Measurements from ENCODE around the gene RNF125. TPM values are rescaled to one million over a fixed set of nuclear protein-coding genes. Genes with fewer than 3 reads are reported as not detected.

Gene RNF125
- total and polyA plus RNA-seq, 9 of the 15 experiments (the other 6 are each of a cell fraction or from before 2014, with no cell fraction given): 0.01 to 0.29 (median 0.07) TPM; not detected in 1

DNA sequence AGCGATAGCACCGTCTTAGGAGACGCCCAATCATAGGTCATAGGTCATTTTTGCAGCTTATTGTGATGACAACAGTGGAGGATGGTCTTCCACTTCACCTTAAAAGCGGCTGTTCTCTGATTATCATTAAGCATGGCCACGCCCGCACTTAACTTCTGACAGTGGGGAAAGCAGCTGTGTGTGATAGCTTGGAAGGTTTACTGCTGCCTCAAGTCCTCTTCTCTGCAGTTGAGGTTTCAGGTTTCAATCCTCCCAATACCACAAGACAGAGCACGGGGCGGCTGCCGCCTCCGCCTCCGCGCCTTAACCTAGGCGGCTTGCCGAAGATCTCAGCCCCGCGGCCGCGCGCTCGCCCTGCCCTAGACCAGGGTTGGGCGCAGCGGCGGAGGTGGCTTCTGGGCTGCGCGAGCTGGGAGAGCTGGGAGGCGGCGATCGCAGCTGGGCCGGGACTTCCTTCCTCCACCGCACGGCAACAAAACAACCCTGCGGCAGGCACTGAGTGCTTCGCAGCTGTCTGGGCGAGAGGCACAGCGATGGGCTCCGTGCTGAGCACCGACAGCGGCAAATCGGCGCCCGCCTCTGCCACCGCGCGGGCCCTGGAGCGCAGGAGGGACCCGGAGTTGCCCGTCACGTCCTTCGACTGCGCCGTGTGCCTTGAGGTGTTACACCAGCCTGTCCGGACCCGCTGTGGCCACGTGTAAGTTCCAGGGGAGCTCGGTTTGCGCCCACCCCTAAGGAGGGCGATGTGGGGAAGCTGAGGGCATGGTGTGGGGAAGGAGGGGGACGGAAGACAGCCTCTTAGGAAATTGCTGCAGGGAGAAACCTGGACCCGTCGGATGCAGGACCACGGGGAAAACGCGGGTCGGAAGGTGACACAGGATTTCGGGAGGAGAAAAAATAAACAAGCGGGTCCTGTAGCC is at the start of gene RNF125 (continued):
- TF ChIP-seq, protein P1, sequence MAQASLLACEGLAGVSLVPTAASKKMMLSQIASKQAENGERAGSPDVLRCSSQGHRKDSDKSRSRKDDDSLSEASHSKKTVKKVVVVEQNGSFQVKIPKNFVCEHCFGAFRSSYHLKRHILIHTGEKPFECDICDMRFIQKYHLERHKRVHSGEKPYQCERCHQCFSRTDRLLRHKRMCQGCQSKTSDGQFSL (CRISPR knock-in tag; IDR thresholded peaks at IDR 0.05): no peak
- TF ChIP-seq, protein P1 (tag; IDR thresholded peaks at IDR 0.05): no peak
- TF ChIP-seq CXXC5 (CRISPR knock-in tag; IDR thresholded peaks at IDR 0.05): peak; percentile 63
- no peak for TF ChIP-seq SMARCA4 (IDR thresholded peaks at IDR 0.05)
- TF ChIP-seq ZFP30 (CRISPR knock-in tag; IDR thresholded peaks at IDR 0.05; ENCODE audit: borderline replicate concordance): no peak
- no peak for TF ChIP-seq POLR2AphosphoS2 (IDR thresholded peaks at IDR 0.05; ENCODE audit: low read length)
- peak; percentile 55; the same call in 1 of the 2 replicates for TF ChIP-seq POLR2G (IDR thresholded peaks at IDR 0.05; ENCODE audit: low read depth, low read length)
- TF ChIP-seq NFE2 (IDR thresholded peaks at IDR 0.05; ENCODE audit: low read depth): no peak
- TF ChIP-seq PHF8 (IDR thresholded peaks at IDR 0.05; ENCODE audit: borderline replicate concordance, low read length): peak; percentile 23; the same call in 1 of the 2 replicates
- TF ChIP-seq BRCA1 (IDR thresholded peaks at IDR 0.05): no peak
- TF ChIP-seq BRCA1 (CRISPR knock-in tag; IDR thresholded peaks at IDR 0.05): no peak
- TF ChIP-seq, protein P2, sequence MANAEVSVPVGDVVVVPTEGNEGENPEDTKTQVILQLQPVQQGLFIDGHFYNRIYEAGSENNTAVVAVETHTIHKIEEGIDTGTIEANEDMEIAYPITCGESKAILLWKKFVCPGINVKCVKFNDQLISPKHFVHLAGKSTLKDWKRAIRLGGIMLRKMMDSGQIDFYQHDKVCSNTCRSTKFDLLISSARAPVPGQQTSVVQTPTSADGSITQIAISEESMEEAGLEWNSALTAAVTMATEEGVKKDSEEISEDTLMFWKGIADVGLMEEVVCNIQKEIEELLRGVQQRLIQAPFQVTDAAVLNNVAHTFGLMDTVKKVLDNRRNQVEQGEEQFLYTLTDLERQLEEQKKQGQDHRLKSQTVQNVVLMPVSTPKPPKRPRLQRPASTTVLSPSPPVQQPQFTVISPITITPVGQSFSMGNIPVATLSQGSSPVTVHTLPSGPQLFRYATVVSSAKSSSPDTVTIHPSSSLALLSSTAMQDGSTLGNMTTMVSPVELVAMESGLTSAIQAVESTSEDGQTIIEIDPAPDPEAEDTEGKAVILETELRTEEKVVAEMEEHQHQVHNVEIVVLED (CRISPR knock-in tag; IDR thresholded peaks at IDR 0.05): no peak
- no peak; the same call in 1 of the 2 replicates for TF ChIP-seq TAL1 (IDR thresholded peaks at IDR 0.05)
- TF ChIP-seq, protein P3, sequence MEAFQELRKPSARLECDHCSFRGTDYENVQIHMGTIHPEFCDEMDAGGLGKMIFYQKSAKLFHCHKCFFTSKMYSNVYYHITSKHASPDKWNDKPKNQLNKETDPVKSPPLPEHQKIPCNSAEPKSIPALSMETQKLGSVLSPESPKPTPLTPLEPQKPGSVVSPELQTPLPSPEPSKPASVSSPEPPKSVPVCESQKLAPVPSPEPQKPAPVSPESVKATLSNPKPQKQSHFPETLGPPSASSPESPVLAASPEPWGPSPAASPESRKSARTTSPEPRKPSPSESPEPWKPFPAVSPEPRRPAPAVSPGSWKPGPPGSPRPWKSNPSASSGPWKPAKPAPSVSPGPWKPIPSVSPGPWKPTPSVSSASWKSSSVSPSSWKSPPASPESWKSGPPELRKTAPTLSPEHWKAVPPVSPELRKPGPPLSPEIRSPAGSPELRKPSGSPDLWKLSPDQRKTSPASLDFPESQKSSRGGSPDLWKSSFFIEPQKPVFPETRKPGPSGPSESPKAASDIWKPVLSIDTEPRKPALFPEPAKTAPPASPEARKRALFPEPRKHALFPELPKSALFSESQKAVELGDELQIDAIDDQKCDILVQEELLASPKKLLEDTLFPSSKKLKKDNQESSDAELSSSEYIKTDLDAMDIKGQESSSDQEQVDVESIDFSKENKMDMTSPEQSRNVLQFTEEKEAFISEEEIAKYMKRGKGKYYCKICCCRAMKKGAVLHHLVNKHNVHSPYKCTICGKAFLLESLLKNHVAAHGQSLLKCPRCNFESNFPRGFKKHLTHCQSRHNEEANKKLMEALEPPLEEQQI (IDR thresholded peaks at IDR 0.05): no peak
- TF ChIP-seq, protein P4, sequence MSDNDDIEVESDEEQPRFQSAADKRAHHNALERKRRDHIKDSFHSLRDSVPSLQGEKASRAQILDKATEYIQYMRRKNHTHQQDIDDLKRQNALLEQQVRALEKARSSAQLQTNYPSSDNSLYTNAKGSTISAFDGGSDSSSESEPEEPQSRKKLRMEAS (CRISPR knock-in tag; IDR thresholded peaks at IDR 0.05): peak; percentile 68; the same call in 1 of the 2 replicates
- TF ChIP-seq CEBPB (tag; IDR thresholded peaks at IDR 0.05): no peak
- no peak for TF ChIP-seq KLF13 (tag; IDR thresholded peaks at IDR 0.05; ENCODE audit: borderline replicate concordance, low read depth)
- TF ChIP-seq, protein P5, sequence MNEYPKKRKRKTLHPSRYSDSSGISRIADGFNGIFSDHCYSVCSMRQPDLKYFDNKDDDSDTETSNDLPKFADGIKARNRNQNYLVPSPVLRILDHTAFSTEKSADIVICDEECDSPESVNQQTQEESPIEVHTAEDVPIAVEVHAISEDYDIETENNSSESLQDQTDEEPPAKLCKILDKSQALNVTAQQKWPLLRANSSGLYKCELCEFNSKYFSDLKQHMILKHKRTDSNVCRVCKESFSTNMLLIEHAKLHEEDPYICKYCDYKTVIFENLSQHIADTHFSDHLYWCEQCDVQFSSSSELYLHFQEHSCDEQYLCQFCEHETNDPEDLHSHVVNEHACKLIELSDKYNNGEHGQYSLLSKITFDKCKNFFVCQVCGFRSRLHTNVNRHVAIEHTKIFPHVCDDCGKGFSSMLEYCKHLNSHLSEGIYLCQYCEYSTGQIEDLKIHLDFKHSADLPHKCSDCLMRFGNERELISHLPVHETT (CRISPR knock-in tag; conservative IDR thresholded peaks at IDR 0.05 in 1 of 2, IDR thresholded peaks at IDR 0.05 in 1 of 2): 0 out of 4 replicates have a peak, but pooled peaks of 1 of the 2 experiments have one; percentile 22
- TF ChIP-seq ETV1 (tag; conservative IDR thresholded peaks at IDR 0.05; ENCODE audit: low read depth): 0 out of 2 replicates have a peak, but pooled peaks have one; percentile 20
- TF ChIP-seq CTBP1 (IDR thresholded peaks at IDR 0.05; ENCODE audit: borderline replicate concordance): peak; percentile 84
